D721Med (cell line): ENCODE measurements around the gene PTPRG.

ENCODE experiments used
- DNase-seq: peaks from one replicate; pipeline ENCODE4 v3.0.0; 2011; ENCODE audit warnings: low spot score; ENCODE audit not compliant: insufficient read length
- FAIRE-seq: peaks from 2 replicates; lab custom pipeline; 2011; peaks lifted over from hg19 to GRCh38; lab: Jason Lieb, UNC
- TF ChIP-seq, protein P1 (sequence below): IDR thresholded peaks from 2 replicates; pipeline ENCODE4 v1.5.1; 2012; ENCODE audit warnings: mild to moderate bottlenecking, control low read depth; ENCODE audit not compliant: insufficient read depth; ENCODE audit errors: missing control alignments

PTPRG gene

DNA sequence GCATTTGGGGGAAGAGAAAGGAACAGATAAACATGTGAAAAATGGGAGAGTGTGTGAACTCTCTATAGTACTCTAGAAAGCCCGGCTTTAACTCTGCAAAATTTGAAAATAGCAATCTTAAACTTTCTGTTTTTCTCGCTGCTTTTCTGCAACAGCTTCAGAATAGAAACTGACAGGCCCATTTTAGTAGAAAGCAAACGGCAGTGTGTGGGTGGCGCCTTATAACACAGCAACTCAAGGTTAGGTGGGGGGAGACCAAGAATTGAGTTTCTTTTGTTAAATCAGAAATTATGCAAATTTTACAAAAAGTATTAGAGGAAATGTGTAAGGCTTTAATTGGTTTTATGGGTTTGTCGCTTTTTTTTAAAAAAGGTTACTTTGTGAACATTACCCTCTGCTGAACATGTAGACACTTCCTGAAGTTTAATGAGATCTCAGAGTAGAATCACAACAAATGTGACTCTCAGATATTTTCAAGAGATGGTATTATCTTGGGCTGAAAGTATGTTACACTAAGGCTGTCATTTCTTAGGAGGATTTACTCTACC is 107.0 kb downstream of the PTPRG start:
- DNase-seq (no peak), FAIRE-seq (no peak)
- TF ChIP-seq, protein P1, sequence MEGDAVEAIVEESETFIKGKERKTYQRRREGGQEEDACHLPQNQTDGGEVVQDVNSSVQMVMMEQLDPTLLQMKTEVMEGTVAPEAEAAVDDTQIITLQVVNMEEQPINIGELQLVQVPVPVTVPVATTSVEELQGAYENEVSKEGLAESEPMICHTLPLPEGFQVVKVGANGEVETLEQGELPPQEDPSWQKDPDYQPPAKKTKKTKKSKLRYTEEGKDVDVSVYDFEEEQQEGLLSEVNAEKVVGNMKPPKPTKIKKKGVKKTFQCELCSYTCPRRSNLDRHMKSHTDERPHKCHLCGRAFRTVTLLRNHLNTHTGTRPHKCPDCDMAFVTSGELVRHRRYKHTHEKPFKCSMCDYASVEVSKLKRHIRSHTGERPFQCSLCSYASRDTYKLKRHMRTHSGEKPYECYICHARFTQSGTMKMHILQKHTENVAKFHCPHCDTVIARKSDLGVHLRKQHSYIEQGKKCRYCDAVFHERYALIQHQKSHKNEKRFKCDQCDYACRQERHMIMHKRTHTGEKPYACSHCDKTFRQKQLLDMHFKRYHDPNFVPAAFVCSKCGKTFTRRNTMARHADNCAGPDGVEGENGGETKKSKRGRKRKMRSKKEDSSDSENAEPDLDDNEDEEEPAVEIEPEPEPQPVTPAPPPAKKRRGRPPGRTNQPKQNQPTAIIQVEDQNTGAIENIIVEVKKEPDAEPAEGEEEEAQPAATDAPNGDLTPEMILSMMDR = no peak

DNA sequence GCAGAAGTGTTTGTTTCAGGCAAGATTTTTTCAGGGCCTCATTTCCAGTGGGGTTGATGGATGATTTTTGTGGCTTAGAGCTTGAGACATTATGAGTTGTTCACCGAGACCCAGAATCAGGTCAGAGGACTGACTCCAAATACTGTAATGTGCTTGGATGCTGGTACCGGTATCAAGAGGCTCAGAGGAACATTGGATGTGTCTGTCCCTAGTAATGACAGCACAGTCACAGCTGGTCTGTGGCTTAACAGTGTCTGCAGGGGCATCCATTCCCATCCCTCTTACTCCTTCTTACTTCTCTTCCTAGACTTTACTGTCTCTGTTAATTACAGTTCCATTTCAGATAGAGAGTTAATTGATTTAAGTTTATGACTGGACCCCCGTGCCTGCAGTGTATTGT is 107.8 kb downstream of the PTPRG start:
- TF ChIP-seq, protein P1 = no peak
- no peak for DNase-seq
- FAIRE-seq = no peak

DNA sequence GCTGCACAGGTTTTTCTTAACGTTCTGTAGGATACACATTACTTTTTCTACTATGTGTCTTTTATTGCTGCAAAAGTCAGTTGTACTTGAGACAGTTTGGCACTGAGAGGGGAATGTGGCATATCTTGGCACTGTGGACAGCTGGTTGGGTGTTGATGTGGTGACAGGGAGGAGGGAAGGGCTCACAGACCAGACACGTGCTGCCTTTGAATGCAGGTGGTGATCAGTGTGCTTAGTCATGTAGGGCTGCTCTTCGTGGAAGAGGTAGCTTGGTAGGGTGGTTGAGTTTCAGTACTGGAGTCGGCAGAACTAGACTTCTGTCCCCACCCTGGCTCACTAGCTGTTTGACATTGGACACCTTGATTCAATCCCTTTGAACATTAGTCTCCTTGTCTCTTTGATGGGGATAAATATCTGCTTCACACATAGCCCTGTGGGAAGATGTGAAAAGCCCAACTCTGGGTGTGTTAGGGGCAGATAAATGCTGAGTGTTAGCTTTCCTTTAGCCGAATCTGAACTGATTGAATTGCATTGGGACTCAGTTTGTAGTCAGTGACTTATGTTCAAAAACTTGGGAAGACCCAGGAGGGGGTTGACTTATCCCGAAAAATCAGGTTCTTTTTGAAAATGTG is 108.4 kb downstream of the PTPRG start:
- FAIRE-seq (no peak), DNase-seq (no peak)
- TF ChIP-seq, protein P1 = no peak

DNA sequence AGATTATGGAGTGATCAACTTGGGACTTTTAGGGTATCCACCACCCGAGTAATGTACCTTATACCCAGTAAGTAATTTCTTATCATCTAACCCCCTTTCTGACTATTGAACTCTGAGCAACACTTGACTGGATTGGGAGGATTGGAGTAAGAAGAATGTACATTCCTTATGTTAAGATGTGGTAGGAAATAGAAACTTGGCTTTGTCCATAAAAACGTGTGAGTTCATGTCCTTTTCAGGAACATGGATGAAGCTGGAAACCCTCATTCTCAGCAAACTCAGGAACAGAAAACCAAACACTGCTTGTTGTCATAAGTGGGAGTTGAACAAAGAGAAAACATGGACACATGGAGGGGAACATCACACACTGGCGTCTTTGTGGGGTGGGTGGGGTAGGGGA is 112.3 kb downstream of the PTPRG start:
- DNase-seq = no peak
- FAIRE-seq = no peak

DNA sequence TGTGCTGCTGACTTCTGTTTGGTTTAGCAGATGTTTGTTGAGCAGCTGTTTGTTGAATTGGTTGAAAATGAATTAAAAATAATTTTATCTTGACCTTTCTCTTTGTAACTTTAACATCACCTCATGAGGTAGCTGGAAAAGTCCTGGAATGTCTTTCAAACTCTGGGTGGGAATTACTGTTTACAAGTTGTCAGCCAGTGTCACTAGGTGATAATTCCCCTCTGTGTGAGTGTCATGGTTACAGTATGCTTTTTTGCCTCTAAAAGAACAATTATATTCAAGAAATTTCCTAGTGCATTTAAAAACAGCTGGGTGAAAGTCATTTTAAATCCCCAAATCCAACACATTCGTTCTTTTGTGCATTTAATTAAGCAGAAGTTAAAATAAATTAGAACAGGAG is 113.2 kb downstream of the PTPRG start:
- DNase-seq (no peak), FAIRE-seq (no peak)
- TF ChIP-seq, protein P1 = no peak

More for the DNA sequence above, 112.3 kb downstream of the PTPRG start:
- TF ChIP-seq, protein P1 = no peak

DNA sequence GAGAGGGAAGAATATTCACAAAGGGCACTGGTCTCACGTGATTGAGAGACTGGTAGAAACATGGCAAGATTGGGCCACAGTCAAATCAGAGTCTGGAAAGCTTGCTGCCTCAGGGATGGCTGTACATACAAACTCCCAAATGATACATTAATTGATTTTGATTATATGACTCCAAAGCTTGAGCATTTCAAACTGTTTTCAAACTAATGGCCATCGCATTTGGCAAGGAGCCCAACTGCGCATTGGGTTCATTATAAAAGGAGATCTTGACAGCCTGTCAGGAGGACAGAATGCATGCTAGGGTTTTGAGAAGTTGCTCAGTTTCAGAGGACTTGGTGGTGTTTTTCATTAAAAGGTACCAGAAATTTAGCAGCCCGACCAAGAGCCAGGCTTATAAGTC is 117.7 kb downstream of the PTPRG start:
- DNase-seq = no peak
- TF ChIP-seq, protein P1 = no peak
- no peak for FAIRE-seq

DNA sequence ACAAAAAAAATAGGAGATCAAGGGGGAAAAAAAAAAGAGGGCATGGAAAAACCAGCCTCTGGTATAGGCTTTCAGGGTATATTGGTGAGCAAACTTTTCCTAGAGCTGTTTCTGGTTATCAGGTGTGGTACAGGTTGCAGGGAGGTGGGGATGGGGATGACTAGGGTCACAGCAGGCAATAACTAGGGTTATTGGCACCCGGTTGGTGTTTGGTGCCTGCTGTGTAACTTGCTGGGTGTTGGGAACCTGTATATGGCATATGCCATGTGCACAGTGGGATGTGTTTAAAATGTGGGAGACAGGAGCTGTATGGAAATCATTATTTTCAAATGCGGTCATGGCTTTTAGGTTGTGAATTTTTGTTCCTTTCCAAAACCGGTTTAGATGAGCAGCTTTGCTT is 119.2 kb downstream of the PTPRG start:
- DNase-seq (no peak), FAIRE-seq (no peak)
- TF ChIP-seq, protein P1 = no peak
